NB4 (cell line): ENCODE measurements around the gene FANCE.

Source experiments
- CTCF ChIP-seq: IDR thresholded peaks from one replicate; pipeline ENCODE4 v1.5.1; 2012; ENCODE audit warnings: low read depth, low read length
- POLR2A ChIP-seq: IDR thresholded peaks from 2 replicates; pipeline ENCODE4 v1.6.1; 2011; ENCODE audit warnings: mild to moderate bottlenecking; ENCODE audit not compliant: insufficient read length; ENCODE audit errors: extremely low read depth
- TF ChIP-seq, protein P1 (sequence below): IDR thresholded peaks from 2 replicates; pipeline ENCODE4 v1.6.1; 2011; ENCODE audit warnings: low read depth, low read length

DNA sequence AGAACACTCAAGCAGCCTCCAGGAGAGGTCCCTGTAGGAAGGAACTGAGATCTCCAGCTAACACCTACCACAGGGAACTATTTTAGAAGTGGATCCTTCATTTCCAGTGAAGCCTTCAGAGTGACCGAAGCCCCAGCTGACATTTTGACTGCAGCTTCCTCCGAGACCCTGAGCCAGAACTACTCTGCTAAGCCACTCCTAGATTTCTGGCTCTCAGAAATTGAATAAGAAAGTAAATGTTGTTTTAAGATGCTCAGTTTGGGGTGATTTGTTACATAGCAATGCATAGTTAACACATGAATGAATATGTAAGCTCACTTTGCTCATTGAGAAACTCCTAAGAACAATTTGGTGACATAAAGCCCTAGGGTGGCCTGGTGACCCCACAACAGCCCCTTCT is 55.1 kb downstream of the FANCE start:
- TF ChIP-seq CTCF (no peak), POLR2A (no peak)
- TF ChIP-seq, protein P1, sequence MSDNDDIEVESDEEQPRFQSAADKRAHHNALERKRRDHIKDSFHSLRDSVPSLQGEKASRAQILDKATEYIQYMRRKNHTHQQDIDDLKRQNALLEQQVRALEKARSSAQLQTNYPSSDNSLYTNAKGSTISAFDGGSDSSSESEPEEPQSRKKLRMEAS = no peak
